C4-2B (cell line): Measurements from ENCODE around the gene KCTD7.

Source experiments
- CTCF ChIP-seq: fragments of 450-650 bp; conservative IDR thresholded peaks from 2 replicates; pipeline ENCODE4 v1.5.1; 2017; ENCODE audit warnings: mild to moderate bottlenecking
- ZFX ChIP-seq: fragments of 450-650 bp; IDR thresholded peaks from 2 replicates; pipeline ENCODE4 v1.6.1; 2017

GRCh38 chr7:66671034-66671433 lies 42.4 kb downstream of the KCTD7 start:
- TF ChIP-seq CTCF (no peak), ZFX (no peak)
